ENCODE data around the gene DSE. TPM values are rescaled to one million over a fixed set of nuclear protein-coding genes. Genes with fewer than 3 reads are reported as not detected.

The DSE gene
- total RNA-seq (2022; extraction: Qiagen RNA extraction; ENCODE audit: low read depth): 12.4 to 19.1 TPM (median 17.3 TPM) in 5 replicates

DNA sequence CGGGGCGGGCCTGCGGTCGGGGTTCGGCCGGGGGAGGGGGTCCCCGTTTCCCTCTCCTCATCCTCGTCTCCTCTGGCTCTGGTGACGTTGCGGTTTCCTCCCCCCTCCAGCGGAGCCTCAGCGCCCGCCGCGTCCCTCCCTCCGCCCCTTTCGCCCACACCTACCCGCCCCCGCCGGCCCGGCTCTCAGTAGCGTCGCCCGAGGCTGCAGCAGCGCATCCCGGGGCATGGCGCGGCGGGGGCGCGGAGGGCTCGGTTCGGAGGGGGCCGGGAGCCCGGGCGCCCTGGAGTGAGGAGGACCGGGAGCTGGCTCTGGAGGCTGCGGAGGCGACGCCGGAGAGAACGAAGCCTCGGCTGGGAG lies at the start of gene DSE:
Gene DSE (plus strand): TSS at position 188 of the 360 bp plus-strand sequence. CDS start 28,304 bp downstream, outside the sequence.

GRCh38 chr6:116461331-116461931 lies 90.7 kb downstream of the DSE start, which contains the start of gene CALHM6:
CALHM6 (plus strand) TSS chr6:116461375; CDS start chr6:116461930, 555 bp downstream.

Other genes starting within 250 kb of the DSE start
- gene COL10A1, start 244.8 kb upstream of the DSE start, total RNA-seq (2022; extraction: Qiagen RNA extraction; ENCODE audit: low read depth): 0.06 TPM in 1 of 5 replicates, not detected in the others
- 2.0 to 3.8 TPM (median 3.2 TPM) in 5 replicates for gene TSPYL4, start 116.9 kb upstream of the DSE start, total RNA-seq (2022; extraction: Qiagen RNA extraction; ENCODE audit: low read depth)
- 24.9 to 32.8 TPM (median 30.5 TPM) in 5 replicates for gene TSPYL1, start 91.0 kb upstream of the DSE start, total RNA-seq (2022; extraction: Qiagen RNA extraction; ENCODE audit: low read depth)
- not detected in 5 replicates for gene CALHM6, start 90.4 kb downstream of the DSE start, total RNA-seq (2022; extraction: Qiagen RNA extraction; ENCODE audit: low read depth)
- gene CALHM5, start 140.7 kb downstream of the DSE start, total RNA-seq (2022; extraction: Qiagen RNA extraction; ENCODE audit: low read depth): 0.03 to 0.10 TPM (median 0.07 TPM) in 5 replicates
- not detected in 5 replicates for gene TRAPPC3L, start 174.7 kb downstream of the DSE start, total RNA-seq (2022; extraction: Qiagen RNA extraction; ENCODE audit: low read depth)
- not detected in 5 replicates for gene CALHM4, start 182.8 kb downstream of the DSE start, total RNA-seq (2022; extraction: Qiagen RNA extraction; ENCODE audit: low read depth)
- gene RWDD1, start 200.6 kb downstream of the DSE start, total RNA-seq (2022; extraction: Qiagen RNA extraction; ENCODE audit: low read depth): 18.4 to 41.6 TPM (median 36.8 TPM) in 5 replicates
- 0.15 to 0.39 TPM (median 0.18 TPM) in 5 replicates for gene RSPH4A, start 245.5 kb downstream of the DSE start, total RNA-seq (2022; extraction: Qiagen RNA extraction; ENCODE audit: low read depth)

Measured in A549 treated with RU486 at 1 μM for 4 hours (cell line).